ENCODE measurements around the gene ULK3.

DNA sequence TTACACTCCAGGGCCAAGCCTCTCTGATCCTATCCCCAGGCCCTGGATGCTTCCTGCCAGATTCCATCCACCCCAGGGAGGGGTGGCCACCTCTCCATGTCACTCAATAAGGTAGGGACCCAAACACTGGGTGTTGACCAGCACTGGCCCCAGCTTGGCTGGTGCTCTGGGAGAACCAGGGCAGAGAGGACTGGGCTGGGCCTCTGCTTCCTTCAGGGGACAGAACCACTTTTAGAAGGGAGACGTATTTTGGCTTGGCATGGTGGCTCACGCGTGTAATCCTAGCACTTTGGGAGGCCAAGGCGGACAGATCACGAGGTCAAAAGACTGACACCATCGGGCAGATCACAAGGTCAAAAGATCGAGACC lies 21.2 kb downstream of the ULK3 start:
- TF ChIP-seq YY1 (IDR thresholded peaks at IDR 0.05; ENCODE audit: extremely low read depth, insufficient replicate concordance, low read depth, low read length): no peak
- TF ChIP-seq, protein P1, sequence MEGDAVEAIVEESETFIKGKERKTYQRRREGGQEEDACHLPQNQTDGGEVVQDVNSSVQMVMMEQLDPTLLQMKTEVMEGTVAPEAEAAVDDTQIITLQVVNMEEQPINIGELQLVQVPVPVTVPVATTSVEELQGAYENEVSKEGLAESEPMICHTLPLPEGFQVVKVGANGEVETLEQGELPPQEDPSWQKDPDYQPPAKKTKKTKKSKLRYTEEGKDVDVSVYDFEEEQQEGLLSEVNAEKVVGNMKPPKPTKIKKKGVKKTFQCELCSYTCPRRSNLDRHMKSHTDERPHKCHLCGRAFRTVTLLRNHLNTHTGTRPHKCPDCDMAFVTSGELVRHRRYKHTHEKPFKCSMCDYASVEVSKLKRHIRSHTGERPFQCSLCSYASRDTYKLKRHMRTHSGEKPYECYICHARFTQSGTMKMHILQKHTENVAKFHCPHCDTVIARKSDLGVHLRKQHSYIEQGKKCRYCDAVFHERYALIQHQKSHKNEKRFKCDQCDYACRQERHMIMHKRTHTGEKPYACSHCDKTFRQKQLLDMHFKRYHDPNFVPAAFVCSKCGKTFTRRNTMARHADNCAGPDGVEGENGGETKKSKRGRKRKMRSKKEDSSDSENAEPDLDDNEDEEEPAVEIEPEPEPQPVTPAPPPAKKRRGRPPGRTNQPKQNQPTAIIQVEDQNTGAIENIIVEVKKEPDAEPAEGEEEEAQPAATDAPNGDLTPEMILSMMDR (IDR thresholded peaks at IDR 0.05 in 2 of 3, conservative IDR thresholded peaks at IDR 0.05 in 1 of 3; ENCODE audit: borderline replicate concordance in 1 of 3, insufficient read depth in 1 of 3, low read depth in 2 of 3, low read length in 2 of 3): no peak
- no peak for TF ChIP-seq EZH2 (IDR thresholded peaks at IDR 0.05)
- TF ChIP-seq POLR2A (IDR thresholded peaks at IDR 0.05; ENCODE audit: borderline replicate concordance, extremely low read depth, insufficient read depth, insufficient read length): no peak
- TF ChIP-seq POLR2AphosphoS5 (IDR thresholded peaks at IDR 0.05; ENCODE audit: low read depth, low read length): no peak
- TF ChIP-seq, protein P2, sequence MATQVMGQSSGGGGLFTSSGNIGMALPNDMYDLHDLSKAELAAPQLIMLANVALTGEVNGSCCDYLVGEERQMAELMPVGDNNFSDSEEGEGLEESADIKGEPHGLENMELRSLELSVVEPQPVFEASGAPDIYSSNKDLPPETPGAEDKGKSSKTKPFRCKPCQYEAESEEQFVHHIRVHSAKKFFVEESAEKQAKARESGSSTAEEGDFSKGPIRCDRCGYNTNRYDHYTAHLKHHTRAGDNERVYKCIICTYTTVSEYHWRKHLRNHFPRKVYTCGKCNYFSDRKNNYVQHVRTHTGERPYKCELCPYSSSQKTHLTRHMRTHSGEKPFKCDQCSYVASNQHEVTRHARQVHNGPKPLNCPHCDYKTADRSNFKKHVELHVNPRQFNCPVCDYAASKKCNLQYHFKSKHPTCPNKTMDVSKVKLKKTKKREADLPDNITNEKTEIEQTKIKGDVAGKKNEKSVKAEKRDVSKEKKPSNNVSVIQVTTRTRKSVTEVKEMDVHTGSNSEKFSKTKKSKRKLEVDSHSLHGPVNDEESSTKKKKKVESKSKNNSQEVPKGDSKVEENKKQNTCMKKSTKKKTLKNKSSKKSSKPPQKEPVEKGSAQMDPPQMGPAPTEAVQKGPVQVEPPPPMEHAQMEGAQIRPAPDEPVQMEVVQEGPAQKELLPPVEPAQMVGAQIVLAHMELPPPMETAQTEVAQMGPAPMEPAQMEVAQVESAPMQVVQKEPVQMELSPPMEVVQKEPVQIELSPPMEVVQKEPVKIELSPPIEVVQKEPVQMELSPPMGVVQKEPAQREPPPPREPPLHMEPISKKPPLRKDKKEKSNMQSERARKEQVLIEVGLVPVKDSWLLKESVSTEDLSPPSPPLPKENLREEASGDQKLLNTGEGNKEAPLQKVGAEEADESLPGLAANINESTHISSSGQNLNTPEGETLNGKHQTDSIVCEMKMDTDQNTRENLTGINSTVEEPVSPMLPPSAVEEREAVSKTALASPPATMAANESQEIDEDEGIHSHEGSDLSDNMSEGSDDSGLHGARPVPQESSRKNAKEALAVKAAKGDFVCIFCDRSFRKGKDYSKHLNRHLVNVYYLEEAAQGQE (IDR thresholded peaks at IDR 0.05; ENCODE audit: low read depth): no peak
